HG03439 (cell line): ENCODE data around the gene KLC3.
"Not testable (repeated sequence)": the region's sequence is repeated elsewhere in the genome, so short reads cannot be mapped to it uniquely, and the experiment has no call there.

Experiments used
- ATAC-seq: cut with Tn5 transposase; IDR thresholded peaks from one replicate; pipeline ENCODE4 v1.9.1; 2021; ENCODE audit warnings: mild to moderate bottlenecking, moderate library complexity; ENCODE audit not compliant: unreplicated experiment

Gene KLC3

DNA sequence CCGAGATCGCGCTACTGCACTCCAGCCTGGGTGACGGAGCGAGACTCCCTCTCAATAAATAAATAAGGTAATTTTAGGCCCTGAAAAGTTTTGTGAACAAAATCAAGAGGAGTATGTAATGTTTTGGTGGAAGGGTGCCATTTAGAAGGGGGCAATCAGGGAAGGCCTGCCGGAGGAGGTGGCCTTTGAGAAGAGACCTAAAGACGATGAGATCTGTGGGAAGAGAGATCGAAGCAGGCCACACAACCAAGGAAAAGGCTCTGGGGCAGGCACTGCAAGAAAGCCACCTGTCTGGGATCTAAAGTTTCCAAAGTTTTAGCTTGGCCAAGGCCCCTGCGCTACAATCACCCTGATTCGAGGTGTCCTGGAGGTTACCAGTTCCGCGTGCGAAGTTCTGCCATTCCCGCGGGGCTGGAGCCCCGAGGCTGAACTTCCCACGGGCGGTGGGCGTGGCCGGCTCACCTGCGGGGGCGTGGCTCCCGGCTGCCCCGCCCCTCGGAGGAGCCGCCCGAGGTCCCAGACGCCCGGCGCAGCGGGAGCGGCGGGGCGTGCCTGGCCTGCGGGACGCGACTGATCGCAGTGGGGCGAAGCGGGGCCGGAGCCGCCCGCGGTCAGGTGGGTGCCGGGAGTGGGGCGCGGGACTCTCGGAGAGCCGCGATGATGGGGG is at the start of gene KLC3:
TSS of gene KLC3 (plus strand) at position 519 of the 667 bp plus-strand sequence. CDS start 4,792 bp downstream, outside the sequence.
- no peak for ATAC-seq

DNA sequence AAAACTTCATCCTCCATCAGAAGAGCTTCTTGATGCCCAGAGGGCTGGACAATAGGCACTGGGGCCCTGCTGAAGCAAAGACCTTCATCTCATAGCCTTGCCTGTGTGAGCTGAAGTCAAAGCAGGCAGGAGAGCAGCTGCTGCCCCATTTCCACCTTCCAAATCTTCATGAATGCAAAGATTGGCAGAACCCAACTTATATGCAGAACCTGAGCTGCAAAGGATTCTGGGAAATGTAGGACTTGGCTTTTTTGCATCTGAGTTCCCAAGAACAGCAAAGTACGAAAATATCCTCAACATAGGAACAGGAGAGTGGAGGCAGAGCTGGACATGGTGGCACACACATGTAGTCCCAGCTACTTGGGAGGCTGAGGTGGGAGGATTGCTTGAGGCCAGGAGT is 48.7 kb upstream of the KLC3 start:
- no peak for ATAC-seq

DNA sequence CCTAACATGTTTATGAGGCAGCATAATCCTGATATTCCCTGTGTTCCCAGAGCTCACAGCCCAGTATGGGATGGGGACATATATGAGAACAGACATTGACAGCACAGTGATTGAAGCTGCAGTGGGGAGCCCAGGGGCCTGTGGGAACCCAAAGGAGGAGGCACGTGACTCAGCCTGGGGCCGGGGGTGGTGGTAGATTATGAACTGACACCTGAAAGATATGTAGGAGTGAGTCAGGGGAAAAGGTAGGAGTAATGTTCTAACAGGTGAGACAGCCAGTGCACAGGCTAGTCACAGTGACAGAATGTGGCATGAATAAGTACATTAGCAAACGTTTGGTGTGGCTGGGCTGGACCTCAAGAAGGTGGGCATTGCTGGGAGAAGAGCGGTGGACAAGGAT is 46.9 kb upstream of the KLC3 start:
- ATAC-seq, result no peak

DNA sequence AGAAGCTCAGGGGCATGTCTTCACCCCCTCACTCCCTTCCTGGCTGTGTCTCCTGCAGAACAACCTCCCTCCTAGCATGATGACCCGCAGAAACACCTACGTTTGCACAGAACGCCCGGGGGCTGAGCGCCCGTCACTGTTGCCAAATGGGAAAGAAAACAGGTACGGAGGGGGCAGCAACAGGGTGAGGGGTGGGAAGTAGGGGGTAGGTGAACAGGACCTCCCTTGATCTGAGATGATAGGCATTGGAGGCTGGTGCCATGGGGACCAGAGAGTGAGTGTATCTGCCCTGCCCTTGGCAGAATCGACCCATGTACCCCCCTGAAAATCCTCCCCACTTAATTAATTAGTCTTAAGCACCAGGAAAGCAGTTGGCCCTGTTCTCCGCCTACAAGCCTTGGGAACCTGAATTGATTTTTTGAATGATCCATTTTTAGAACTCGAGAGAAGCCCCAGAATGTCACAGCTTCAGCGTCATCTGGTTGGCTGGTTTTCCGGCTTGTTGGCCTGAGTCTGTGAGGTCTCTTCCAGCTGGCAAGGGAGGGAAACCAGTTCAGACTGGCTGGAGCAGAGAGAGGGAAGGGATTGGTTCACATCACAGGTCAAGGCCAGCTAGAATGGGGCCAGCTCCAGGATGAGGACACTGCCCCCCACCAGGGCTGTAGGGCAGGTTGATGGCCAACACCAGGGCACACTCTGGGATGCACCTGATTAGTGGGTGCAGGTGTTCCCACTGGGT is 46.1 kb upstream of the KLC3 start:
- no peak for ATAC-seq

GRCh38 chr19:45295873-45296272 is 44.7 kb upstream of the KLC3 start:
- no peak for ATAC-seq

- no peak for ATAC-seq
Measured at GRCh38 chr19:45296355-45296754, 44.2 kb upstream of the KLC3 start.

- ATAC-seq, result no peak
Measured at GRCh38 chr19:45297674-45298073, 42.9 kb upstream of the KLC3 start.

DNA sequence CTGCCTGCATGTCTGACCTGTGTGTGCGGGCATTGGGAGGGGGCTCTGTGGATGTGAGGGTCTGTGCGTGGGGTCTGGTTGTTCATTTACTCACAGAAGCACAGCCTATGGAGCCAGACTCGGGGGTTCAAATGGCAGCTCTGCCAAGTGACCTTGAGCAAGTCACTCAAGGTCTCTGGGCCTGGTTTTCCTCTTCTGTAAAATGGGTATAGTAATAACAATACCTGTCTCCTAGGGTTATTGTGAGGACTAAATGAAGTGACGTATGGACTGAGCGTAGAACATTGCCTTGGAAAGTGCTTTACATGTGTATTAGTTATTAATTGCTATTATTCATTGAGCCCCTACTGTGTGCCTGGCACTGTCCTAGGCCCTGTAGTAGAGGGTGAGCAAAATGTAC is 42.3 kb upstream of the KLC3 start:
- no peak for ATAC-seq

DNA sequence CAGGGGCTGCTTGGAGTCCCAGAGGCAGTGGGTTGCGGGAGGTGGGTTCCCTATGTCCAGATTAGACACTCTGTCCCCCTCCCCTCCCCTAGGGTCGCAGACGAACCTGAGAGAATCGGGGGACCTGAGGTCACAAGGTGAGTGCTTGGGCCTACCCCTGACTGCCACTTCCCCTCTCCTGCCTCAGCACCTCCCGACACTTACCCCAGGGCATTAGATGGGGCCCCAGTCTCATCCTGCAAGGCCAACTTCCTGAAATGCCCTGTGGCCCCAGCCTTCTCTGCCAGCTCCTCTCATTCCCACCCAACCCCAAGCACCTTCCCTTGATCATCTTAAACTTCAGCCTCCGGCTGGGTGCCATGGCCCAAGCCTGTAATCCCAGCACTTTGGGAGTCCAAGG is 40.8 kb upstream of the KLC3 start:
- ATAC-seq, result no peak

- no peak for ATAC-seq
Measured at GRCh38 chr19:45302416-45302815, 38.1 kb upstream of the KLC3 start.

- no peak for ATAC-seq
Measured at GRCh38 chr19:45303269-45304060, 37.1 kb upstream of the KLC3 start.

GRCh38 chr19:45304141-45304926 is 36.2 kb upstream of the KLC3 start:
- no peak for ATAC-seq

DNA sequence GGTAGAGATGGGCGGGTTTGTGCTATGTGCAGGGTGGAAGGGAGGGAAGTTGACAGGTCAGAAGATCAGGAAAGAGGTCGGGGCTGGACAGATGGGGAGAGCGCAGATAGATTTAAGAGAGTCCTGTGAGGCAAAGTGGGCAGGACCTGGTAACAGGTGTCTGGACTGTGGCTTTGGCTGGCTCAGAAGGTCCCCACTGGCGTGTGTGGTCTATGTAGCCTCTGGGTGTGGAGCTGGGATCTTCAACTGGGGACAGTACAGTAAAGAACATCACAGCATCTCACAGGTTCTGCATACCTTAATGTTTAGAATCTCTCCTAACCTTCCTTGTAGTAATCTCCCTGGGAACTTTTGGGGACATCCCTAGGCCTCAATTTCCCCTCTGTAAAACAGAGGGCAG is 35.5 kb upstream of the KLC3 start:
- ATAC-seq, result no peak

- no peak for ATAC-seq
Measured at GRCh38 chr19:45305421-45305820, 35.1 kb upstream of the KLC3 start.

DNA sequence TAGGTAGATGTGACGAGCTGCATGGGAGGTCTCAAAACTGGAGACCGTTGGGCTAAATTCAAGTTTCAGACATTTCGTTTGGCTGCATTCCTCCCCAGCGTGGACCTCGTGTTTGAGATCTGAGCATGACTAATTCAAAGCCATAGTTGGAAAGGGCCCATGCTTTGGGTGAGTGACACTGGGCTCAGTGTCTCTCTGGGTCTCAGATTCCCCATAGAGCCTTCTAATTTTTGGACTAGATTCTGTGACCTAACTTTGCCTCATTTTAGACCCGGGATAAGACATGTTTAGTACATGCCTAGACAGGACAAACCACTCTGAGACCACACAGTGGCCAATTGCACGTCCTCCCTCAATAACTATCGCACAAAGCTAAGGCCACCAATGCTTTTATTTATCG is 34.5 kb upstream of the KLC3 start:
- ATAC-seq, result no peak

DNA sequence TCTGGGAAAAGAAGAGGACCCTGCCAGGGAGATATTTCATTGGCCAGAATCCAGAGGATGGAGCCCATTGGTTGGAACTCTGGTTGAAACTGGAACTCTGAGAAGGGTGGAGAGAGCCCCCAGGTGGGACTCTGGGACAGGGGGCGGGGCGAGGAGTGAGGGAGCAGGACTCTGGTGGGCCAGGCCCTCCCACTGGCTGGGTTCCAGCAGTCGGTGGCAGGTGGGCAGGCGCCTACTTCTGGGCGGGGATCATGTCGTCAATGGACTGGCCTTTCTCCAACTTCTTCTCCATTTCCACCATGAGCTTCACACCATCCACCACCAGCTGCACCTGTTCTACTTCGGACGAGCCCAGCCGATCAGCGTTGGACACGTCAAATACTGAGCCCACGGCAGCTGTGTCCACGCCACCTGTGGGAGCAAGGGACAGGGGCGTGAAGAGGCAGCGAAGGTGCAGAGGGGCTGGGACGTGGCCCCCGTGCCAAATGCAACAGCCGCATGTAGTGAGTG is 34.0 kb upstream of the KLC3 start:
- no peak for ATAC-seq

DNA sequence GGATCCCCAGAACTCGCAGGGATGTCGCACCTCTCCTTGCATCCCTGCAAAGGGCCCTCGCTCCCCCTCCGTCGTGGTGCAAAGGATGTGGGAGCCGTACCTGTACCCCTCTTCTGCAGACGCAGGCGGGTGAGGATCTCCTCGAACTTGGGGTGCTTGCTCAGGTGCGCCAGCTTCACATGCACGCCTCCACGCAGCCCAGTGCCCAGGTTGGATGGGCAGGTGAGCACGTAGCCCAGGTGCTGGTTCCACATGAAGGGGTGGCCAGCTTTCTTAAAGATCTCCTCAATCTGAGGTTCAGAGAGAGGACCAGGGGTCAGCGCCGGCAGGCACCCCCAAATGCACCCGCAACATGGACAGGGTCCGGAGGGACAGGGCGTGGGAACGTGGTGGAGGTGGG is 33.2 kb upstream of the KLC3 start:
- ATAC-seq, result no peak

DNA sequence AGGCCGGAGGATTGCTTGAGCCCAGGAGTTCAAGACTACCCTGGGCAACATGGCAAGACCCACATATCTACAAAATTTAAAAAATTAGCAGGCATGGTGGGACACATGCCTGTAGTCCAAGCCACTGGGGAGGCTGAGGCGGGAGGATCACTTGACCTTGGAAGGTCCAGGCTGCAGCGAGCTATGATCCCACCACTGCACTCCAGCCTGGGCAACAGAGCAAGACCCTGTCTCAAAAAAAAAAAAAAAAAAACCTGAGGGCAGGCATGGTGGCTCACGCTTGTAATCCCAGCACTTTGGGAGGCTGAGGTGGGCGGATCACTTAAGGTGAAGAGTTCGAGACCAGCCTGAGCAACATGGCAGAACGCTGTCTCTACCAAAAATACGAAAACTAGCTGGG is 31.2 kb upstream of the KLC3 start:
- ATAC-seq, result not testable (repeated sequence)

DNA sequence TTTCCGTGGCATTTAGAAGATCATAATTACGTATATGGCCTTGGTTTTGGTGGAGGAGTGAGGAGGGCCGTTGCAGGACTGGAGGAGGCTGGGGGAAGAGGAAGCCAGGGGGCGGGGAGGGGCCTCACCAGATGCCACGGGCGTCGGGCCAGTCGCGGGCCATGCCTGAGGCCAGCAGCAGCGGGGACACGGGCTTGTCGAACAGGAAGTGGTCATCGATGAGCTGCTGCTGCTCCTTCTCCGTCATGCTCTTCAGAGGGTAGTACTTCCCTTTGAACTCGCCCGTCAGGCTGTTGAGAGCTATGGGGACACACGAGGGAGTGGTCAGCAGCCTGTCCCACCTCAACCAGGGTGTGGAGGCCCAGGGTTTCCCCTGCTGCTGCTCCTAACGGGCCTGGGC is 28.9 kb upstream of the KLC3 start:
- no peak for ATAC-seq

GRCh38 chr19:45312285-45312684 is 28.3 kb upstream of the KLC3 start:
- ATAC-seq, result not testable (repeated sequence)

DNA sequence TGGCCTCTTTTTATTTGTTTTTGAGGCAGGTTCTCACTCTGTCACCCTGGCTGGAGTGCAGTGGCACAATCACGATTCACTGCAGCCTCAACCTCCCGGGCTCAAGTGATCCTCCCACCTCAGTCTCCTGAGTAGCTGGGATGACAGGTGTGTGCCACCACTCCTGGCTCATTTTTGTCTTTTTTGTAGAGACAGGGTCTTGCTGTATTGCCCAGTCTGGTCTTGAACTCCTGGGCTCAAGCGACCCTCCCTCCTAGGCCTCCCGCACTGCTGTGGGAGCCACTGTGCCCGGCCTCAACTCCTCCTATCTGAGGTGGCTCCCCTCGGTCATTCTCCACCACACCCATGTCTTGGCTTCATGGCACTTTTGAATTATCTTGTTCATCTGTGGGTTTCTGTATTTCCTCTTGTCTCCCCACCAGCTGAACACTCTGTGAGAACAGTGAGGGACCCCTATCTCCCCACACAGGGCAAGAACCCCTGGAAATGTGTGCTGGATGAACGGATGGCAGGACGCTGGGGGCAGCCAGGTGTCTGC is 25.8 kb upstream of the KLC3 start:
- ATAC-seq, result no peak
